Astrocyte of the spinal cord (primary cell): ENCODE data around the gene KCNJ6.

Experiments used
- DNase-seq: peaks from one replicate; pipeline ENCODE4 v3.0.0; 2011; ENCODE audit warnings: low read depth, low spot score
- H3K4me3 ChIP-seq: 2 replicates; pipeline ENCODE4 v1.5.1; 2011; ENCODE audit warnings: low read depth, mild to moderate bottlenecking, low read length, moderate library complexity
- in situ Hi-C: cut with HindIII; loops from 2 replicates; pipeline ENCODE4 v1.10.0; 2017; ENCODE audit warnings: low sequenced_read_pairs
- TF ChIP-seq, protein P1 (sequence below): IDR thresholded peaks from 2 replicates; pipeline ENCODE4 v1.5.1; 2012; ENCODE audit warnings: low read depth, mild to moderate bottlenecking, low read length, inconsistent platforms

Gene KCNJ6

DNA sequence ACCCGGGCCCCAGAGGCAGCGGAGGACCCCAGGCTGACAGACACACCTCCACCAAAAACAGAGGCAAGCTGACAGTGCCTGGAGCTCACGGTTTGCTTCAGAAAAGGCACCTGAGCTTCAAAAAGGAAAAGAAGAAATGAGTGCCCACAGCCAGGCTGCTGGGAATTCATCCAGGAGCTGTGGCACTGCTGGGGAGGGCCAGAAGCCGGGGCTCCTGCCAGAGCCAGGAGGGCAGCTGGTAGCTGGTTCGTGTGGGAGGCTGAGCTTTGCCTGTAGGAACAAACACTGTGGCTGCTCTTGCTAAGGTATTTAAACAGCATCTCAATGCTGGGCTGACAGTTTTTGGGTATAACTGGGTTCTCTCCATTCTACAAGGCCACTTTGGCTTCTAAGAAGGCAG is 19.5 kb downstream of the KCNJ6 start:
- TF ChIP-seq, protein P1, sequence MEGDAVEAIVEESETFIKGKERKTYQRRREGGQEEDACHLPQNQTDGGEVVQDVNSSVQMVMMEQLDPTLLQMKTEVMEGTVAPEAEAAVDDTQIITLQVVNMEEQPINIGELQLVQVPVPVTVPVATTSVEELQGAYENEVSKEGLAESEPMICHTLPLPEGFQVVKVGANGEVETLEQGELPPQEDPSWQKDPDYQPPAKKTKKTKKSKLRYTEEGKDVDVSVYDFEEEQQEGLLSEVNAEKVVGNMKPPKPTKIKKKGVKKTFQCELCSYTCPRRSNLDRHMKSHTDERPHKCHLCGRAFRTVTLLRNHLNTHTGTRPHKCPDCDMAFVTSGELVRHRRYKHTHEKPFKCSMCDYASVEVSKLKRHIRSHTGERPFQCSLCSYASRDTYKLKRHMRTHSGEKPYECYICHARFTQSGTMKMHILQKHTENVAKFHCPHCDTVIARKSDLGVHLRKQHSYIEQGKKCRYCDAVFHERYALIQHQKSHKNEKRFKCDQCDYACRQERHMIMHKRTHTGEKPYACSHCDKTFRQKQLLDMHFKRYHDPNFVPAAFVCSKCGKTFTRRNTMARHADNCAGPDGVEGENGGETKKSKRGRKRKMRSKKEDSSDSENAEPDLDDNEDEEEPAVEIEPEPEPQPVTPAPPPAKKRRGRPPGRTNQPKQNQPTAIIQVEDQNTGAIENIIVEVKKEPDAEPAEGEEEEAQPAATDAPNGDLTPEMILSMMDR, result no peak

GRCh38 chr21:37891972-37892371 is 24.3 kb downstream of the KCNJ6 start:
- no peak overlapping the region for H3K4me3 ChIP-seq
- in situ Hi-C loops, result no loop called here
- TF ChIP-seq, protein P1, result no peak
- DNase-seq, result no peak

More for the DNA sequence above, 19.5 kb downstream of the KCNJ6 start:
- no peak for DNase-seq
- in situ Hi-C loops, result no loop called here
- H3K4me3 ChIP-seq, result no peak overlapping the region

DNA sequence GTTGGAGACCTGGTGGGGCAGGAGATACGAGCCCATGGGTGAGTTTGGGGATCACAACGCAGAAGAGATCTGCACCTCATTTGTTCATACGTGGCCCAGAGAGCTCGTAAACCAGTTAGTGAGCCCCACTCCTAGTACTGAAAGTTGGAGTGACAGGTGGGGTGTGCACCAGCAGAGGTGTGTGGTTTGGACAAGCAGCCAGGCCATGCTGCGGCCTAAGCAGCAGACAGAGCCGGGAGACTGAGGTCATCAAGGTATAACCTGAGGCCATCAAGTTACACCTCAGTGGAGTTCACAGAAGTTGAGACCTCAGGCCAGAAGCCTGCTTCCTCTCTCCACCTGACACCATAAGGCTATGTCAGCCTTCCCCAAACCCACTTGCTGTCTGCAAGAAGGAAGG is 27.6 kb downstream of the KCNJ6 start:
- in situ Hi-C loops, result no loop called here
- no peak for DNase-seq
- H3K4me3 ChIP-seq, result no peak overlapping the region
- TF ChIP-seq, protein P1, result no peak

DNA sequence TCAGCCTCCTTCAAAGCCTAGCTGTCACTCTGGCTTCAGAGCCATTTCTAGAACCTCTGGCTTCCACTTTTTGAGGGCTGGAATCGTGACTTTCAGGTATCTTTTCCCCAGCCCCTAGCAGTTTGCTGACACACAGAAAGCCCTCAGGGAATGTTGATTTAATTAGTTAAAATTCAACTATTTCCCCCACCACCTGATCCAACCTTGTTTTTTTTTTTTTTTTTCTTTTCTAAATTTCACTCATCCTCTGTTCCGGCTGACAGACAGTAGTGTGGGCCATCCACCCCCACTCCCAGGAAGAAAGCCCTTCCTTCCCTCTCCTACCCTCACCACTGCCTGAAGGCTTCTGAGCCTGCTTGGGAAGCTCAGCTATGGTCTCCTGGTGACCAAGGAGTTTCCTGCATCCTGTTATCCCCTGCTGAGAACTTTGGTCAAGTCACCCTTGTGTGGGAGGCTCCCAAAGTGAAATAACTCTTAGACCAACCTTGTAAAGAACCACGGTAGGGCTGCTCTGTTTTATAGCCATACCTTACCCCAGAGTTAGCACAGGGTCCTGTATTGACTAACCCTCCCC is 29.4 kb downstream of the KCNJ6 start:
- TF ChIP-seq, protein P1, result no peak
- no peak for DNase-seq
- in situ Hi-C loops, result no loop called here
- H3K4me3 ChIP-seq, result no peak overlapping the region

- TF ChIP-seq, protein P1, result no peak
- in situ Hi-C loops, result no loop called here
- H3K4me3 ChIP-seq, result no peak overlapping the region
Observed at GRCh38 chr21:37886120-37886519, 30.1 kb downstream of the KCNJ6 start.

GRCh38 chr21:37878946-37879660 is 37.2 kb downstream of the KCNJ6 start:
- in situ Hi-C loops, result no loop called here
- TF ChIP-seq, protein P1, result no peak
- DNase-seq, result peak; percentile 79
- no peak overlapping the region for H3K4me3 ChIP-seq

More at GRCh38 chr21:37886120-37886519, 30.1 kb downstream of the KCNJ6 start:
- no peak for DNase-seq
